Body of pancreas (tissue), 4 donors: ENCODE results near the gene CAMK2D. TPM values are rescaled to one million over a fixed set of nuclear protein-coding genes. Genes with fewer than 3 reads are reported as not detected.

ENCODE experiments used
- ATAC-seq: fragments of 150-250 bp; one replicate; pipeline ENCODE4 v1.9.1; 2016
- DNase-seq, 4 donors: peaks; one replicate each; pipeline ENCODE4 v3.0.0-alpha.2; 2019
- H3K27ac ChIP-seq, 4 donors: fragments of 200-600 bp; sonication (generic); 1 replicate in 3 of 4; 2 replicates in 1 of 4; pipeline versions ENCODE4 v1.5.1 to v1.6.1; 2016 to 2019; ENCODE audit warnings: mild to moderate bottlenecking in 1 of 4, mixed read lengths in 1 of 4, moderate library complexity in 1 of 4
- H3K27me3 ChIP-seq, 2 donors: fragments of 200-600 bp; sonication (generic); one replicate each; pipeline ENCODE4 v1.6.0; 2016; ENCODE audit warnings: mild to moderate bottlenecking in 1 of 2
- H3K36me3 ChIP-seq, 2 donors: fragments of 200-600 bp; sonication (generic); replicated peaks in 1 of 2; 2 replicates each; pipeline ENCODE4 v1.5.1; 2016; ENCODE audit warnings: low read depth in 2 of 2; ENCODE audit not compliant: insufficient read depth in 1 of 2
- H3K4me1 ChIP-seq: fragments of 200-600 bp; sonication (generic); one replicate; pipeline ENCODE4 v1.6.0; 2016
- H3K4me3 ChIP-seq, 2 donors: fragments of 200-600 bp; sonication (generic); 1 replicate in 1 of 2; 2 replicates in 1 of 2; pipeline ENCODE4 v1.5.1; 2016 to 2019
- H3K9me3 ChIP-seq, 3 donors: fragments of 200-600 bp; sonication (generic); 1 replicate in 2 of 3; 2 replicates in 1 of 3; pipeline ENCODE4 v1.5.1; 2016
- CTCF ChIP-seq, 7 experiments: fragments of 450-650 bp in 4 of 7; fragments of 200-600 bp in 3 of 7; sonication (generic) in 3 of 7; IDR thresholded peaks; one replicate each; pipeline ENCODE4 v1.5.1; 2016 to 2019; ENCODE audit warnings: antibody characterized with exemption in 7 of 7
- POLR2A ChIP-seq, 3 donors: fragments of 450-650 bp; IDR thresholded peaks; one replicate each; pipeline ENCODE4 v1.6.1; 2016; ENCODE audit warnings: antibody characterized with exemption in 3 of 3, mild to moderate bottlenecking in 2 of 3
- WGBS, 2 donors: methylation state at CpG; one replicate each; pipeline ENCODE4 v1.1.5; 2017; 5-methylcytosine and 5-hydroxymethylcytosine counted together
- intact Hi-C: fragments of 100-400 bp; cut with DNase I; formaldehyde crosslinking; loops from one replicate; pipeline ENCODE4 v1.15.1; 2023
- total RNA-seq, 2 donors: library from RNA; depleted of rRNA; stranded (reverse); fragments of >200 nt; gene quantifications; one replicate each; pipeline ENCODE4 v1.1.0, GENCODE V29; 2016

The CAMK2D gene
- total RNA-seq, 2 donors from 2014 or later = 25.7 to 29.3 TPM

- H3K4me1 ChIP-seq = no peaks in the 10 kb centered on the region
- TF ChIP-seq CTCF (IDR thresholded peaks at IDR 0.05) (no peak), POLR2A (IDR thresholded peaks at IDR 0.05) (no peak)
- no peak for DNase-seq
- H3K4me3 ChIP-seq = no peak overlapping the region
- no peaks in the 10 kb centered on the region for H3K9me3 ChIP-seq
- ATAC-seq = no peak
- 68 to 77% methylated on average over 3 of the region's 3 CpGs for WGBS, 2 donors
- H3K36me3 ChIP-seq = no peaks in the 10 kb centered on the region
- no peak overlapping the region for H3K27ac ChIP-seq
- no peaks in the 10 kb centered on the region for H3K27me3 ChIP-seq
- intact Hi-C loops = loop anchor here (10.0 kb wide), 1 partner anchor 369 kb away; no protein-coding TSS in a partner anchor
These were observed 12.2 kb upstream of the CAMK2D start for GRCh38 chr4:113773756-113774155.

DNA sequence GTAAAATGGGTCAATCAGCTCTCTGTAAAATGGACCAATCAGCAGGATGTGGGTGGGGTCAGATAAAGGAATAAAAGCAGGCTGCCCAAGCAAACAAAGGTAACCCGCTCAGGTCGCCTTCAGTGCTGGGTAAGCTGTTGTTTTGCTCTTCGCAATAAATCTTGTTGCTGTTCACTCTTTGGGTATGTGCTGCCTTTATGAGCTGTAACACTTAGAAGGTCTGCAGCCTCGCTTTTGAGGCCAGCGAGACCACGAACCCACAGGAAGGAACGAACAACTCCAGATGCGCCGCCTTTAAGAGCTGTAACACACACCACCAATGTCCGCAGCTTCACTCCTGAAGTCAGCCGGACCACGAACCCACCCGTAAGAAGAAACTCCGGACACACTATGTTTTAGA is 11.5 kb upstream of the CAMK2D start:
- no peak for ATAC-seq
- no peak for DNase-seq
- intact Hi-C loops = loop anchor here (10.0 kb wide), 1 partner anchor 368 kb away; no protein-coding TSS in a partner anchor
- WGBS, 2 donors = 77 to 92% methylated on average over 14 of the region's 14 CpGs
- Histone ChIP-seq H3K27ac (no peak overlapping the region), H3K4me3 (no peak overlapping the region), H3K9me3 (no peaks in the 10 kb centered on the region), H3K4me1 (no peaks in the 10 kb centered on the region), H3K36me3 (no peaks in the 10 kb centered on the region), H3K27me3 (no peaks in the 10 kb centered on the region)
- no peak for TF ChIP-seq CTCF (IDR thresholded peaks at IDR 0.05)
- no peak for TF ChIP-seq POLR2A (IDR thresholded peaks at IDR 0.05)

GRCh38 chr4:113772319-113772718 is 10.8 kb upstream of the CAMK2D start:
- Histone ChIP-seq H3K27ac (no peak overlapping the region), H3K27me3 (no peaks in the 10 kb centered on the region), H3K4me3 (no peak overlapping the region), H3K9me3 (no peaks in the 10 kb centered on the region), H3K36me3 (no peaks in the 10 kb centered on the region), H3K4me1 (no peaks in the 10 kb centered on the region)
- ATAC-seq (no peak), DNase-seq (no peak)
- intact Hi-C loops = loop anchor here (10.0 kb wide), 1 partner anchor 368 kb away; no protein-coding TSS in a partner anchor
- TF ChIP-seq POLR2A (IDR thresholded peaks at IDR 0.05) (no peak), CTCF (IDR thresholded peaks at IDR 0.05) (no peak)
- WGBS, 2 donors = 89% methylated on average over 22 of the region's 22 CpGs; no CpG with 5 or more reads in 1 of the 2 donors

DNA sequence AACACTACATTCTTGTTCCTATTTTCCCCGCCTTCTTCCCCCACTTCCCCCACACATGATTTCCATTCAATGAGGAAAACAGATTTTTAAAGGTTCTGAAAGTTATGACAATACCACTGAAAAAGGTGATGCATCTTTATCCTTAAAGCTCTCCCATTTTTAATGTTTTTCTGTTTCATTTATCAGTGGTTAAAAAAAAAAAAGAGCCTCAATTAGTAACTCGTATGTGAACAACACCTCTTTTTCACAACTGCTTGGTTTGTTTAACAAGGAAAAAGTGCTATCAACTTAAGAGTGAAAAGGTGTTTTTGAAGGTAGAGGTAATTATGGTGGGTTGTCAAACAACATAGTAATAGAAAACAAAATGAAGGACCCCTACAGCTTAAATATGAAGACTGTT is 8.2 kb upstream of the CAMK2D start:
- no peak overlapping the region for H3K27ac ChIP-seq
- H3K36me3 ChIP-seq = no peaks in the 10 kb centered on the region
- ATAC-seq (no peak), DNase-seq (no peak)
- H3K4me1 ChIP-seq = peaks cover 2% of the 10 kb centered on the region
- 78 to 81% methylated on average over 2 of the region's 2 CpGs for WGBS, 2 donors
- no peak overlapping the region for H3K4me3 ChIP-seq
- no peaks in the 10 kb centered on the region for H3K27me3 ChIP-seq
- no peaks in the 10 kb centered on the region for H3K9me3 ChIP-seq
- intact Hi-C loops = loop anchor here (10.0 kb wide), 1 partner anchor 365 kb away; no protein-coding TSS in a partner anchor
- TF ChIP-seq CTCF (IDR thresholded peaks at IDR 0.05) = no peak
- no peak for TF ChIP-seq POLR2A (IDR thresholded peaks at IDR 0.05)

- ATAC-seq = no peak
- WGBS, 2 donors = 61 to 62% methylated on average over 2 of the region's 2 CpGs
- no peak for TF ChIP-seq POLR2A (IDR thresholded peaks at IDR 0.05)
- no peak for TF ChIP-seq CTCF (IDR thresholded peaks at IDR 0.05)
These were observed 7.4 kb upstream of the CAMK2D start for GRCh38 chr4:113768952-113769351.

More at GRCh38 chr4:113768952-113769351, 7.4 kb upstream of the CAMK2D start:
- Histone ChIP-seq H3K4me1 (peaks cover 5% of the 10 kb centered on the region), H3K4me3 (no peak overlapping the region), H3K9me3 (no peaks in the 10 kb centered on the region), H3K27ac (no peak overlapping the region), H3K27me3 (no peaks in the 10 kb centered on the region), H3K36me3 (no peaks in the 10 kb centered on the region)
- DNase-seq = no peak
- intact Hi-C loops = no loop called here
